HFFc6 (cell line): Measurements from ENCODE around the gene SLC12A5. TPM values are rescaled to one million over a fixed set of nuclear protein-coding genes. Genes with fewer than 3 reads are reported as not detected.

ENCODE experiments used
- DNase-seq: peaks from one replicate; pipeline ENCODE4 v3.0.0-alpha.2; 2018
- H3K27ac Mint-ChIP-seq: 2 replicates; pipeline ENCODE4 v1.8.0; 2020; ENCODE audit warnings: mild to moderate bottlenecking, mixed read lengths
- H3K27me3 Mint-ChIP-seq: 2 replicates; pipeline ENCODE4 v1.8.0; 2021; ENCODE audit warnings: mild to moderate bottlenecking, moderate library complexity, mixed read lengths; ENCODE audit not compliant: insufficient read depth
- H3K36me3 Mint-ChIP-seq: 2 replicates; pipeline ENCODE4 v1.8.0; 2021; ENCODE audit warnings: low read depth, mixed read lengths
- H3K4me1 Mint-ChIP-seq: 2 replicates; pipeline ENCODE4 v1.8.0; 2020; ENCODE audit warnings: low read depth, mixed read lengths
- H3K4me3 Mint-ChIP-seq: 2 replicates; pipeline ENCODE4 v1.8.0; 2020; ENCODE audit warnings: mild to moderate bottlenecking, moderate library complexity, mixed read lengths
- H3K9me3 Mint-ChIP-seq: 2 replicates; pipeline ENCODE4 v1.8.0; 2020; ENCODE audit warnings: mild to moderate bottlenecking, mixed read lengths
- total RNA-seq, 6 experiments: library from RNA; stranded (reverse); fragmentation: NEBNext Ultra II Directional; extraction: Animal tissue kit (Norgen Biotek cat#: 25700); gene quantifications; 2 replicates in 1 of 6; 3 replicates in 5 of 6; pipeline ENCODE4 v1.2.3, GENCODE V29; 2021
- TF ChIP-seq, protein P1 (sequence below): fragments of 200-600 bp; sonication (generic); IDR thresholded peaks from 2 replicates; pipeline ENCODE4 v1.5.0; 2021; ENCODE audit warnings: antibody characterized with exemption, mild to moderate bottlenecking

The SLC12A5 gene
- total RNA-seq, 6 experiments from 2014 or later: 0.18 to 0.82 (median 0.52) TPM; not detected in 1

DNA sequence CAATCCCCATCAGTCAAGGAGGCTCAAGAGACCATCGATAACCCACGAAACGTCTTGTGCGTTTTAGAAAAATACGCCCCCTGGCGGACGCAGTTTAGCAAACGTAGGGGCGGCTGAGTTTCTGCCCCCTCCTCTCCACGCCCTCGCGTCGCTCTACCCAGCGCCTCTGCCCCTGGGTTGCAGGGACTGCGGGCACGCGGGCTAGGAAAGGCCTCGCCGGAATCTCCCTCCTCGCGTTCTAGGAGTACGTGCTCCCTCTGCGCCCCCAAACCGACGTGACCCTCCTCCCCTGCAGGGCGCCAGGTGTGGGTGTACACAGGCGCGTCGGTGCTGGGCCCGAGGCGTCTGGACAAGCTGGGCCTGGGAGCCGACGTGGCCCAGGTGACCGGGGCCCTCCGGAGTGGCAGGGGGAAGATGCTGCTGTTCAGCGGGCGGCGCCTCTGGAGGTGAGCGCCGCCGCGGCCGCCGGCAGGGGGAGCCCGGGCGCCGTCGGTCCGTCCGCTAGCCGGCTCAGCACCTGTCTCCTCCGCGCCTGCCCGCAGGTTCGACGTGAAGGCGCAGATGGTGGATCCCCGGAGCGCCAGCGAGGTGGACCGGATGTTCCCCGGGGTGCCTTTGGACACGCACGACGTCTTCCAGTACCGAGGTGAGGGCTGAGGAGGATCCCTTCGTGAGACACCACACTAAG lies 15.0 kb upstream of the SLC12A5 start:
- Mint-ChIP-seq H3K27ac (no peak overlapping the region), H3K9me3 (peaks cover 8% of the 10 kb centered on the region; the same call in 1 of the 2 replicates), H3K36me3 (peaks cover 6% of the 10 kb centered on the region; the same call in 1 of the 2 replicates), H3K4me1 (peaks cover 11% of the 10 kb centered on the region; the same call in 1 of the 2 replicates), H3K27me3 (peaks cover 56% of the 10 kb centered on the region), H3K4me3 (no peak overlapping the region)
- DNase-seq: no peak
- TF ChIP-seq, protein P1, sequence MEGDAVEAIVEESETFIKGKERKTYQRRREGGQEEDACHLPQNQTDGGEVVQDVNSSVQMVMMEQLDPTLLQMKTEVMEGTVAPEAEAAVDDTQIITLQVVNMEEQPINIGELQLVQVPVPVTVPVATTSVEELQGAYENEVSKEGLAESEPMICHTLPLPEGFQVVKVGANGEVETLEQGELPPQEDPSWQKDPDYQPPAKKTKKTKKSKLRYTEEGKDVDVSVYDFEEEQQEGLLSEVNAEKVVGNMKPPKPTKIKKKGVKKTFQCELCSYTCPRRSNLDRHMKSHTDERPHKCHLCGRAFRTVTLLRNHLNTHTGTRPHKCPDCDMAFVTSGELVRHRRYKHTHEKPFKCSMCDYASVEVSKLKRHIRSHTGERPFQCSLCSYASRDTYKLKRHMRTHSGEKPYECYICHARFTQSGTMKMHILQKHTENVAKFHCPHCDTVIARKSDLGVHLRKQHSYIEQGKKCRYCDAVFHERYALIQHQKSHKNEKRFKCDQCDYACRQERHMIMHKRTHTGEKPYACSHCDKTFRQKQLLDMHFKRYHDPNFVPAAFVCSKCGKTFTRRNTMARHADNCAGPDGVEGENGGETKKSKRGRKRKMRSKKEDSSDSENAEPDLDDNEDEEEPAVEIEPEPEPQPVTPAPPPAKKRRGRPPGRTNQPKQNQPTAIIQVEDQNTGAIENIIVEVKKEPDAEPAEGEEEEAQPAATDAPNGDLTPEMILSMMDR: peak; percentile 88

DNA sequence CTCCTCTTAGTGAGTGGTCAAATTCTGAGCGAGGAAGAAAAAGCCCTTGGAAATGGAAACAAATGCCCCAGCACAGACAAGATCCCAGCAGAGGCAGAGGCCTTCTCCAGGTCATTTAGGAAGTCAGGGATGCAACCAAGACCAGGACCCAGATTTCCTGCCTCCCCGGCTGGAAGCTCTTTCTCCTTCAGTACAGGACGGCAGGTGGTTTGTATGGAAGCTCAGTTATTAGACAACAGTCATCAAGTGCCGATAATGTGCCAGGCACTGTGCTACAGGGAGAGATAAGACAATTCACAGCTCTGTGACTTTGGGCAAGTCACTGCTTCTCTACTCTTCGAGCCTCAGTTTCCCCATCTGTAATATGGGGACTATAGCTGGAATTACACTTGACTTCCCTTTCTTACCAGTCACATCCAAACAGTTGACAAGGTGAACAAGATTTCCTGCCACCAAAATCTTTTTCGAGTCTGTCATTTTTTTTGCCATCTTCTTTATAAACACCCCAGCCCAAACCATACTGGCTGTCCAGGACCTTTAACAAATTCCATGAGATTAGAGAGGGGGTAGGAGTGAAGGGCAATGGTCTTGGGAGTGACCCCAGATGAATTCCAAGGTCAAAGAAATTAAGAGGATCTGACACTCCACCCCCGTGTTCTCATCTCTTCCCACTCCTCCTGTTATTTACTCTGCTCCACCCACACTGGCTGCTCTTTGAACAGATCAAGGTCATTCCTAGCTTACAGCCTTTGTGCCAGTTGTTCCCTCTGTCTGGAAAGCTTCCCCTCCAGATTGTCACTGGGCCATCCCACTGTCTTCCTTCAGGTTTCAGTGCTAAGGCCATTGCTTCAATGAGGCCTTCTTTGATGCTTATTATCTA lies 14.3 kb upstream of the SLC12A5 start:
- Mint-ChIP-seq H3K4me3 (no peak overlapping the region), H3K36me3 (peaks cover 6% of the 10 kb centered on the region; the same call in 1 of the 2 replicates), H3K4me1 (peaks cover 11% of the 10 kb centered on the region; the same call in 1 of the 2 replicates), H3K27ac (no peak overlapping the region), H3K9me3 (peaks cover 8% of the 10 kb centered on the region; the same call in 1 of the 2 replicates), H3K27me3 (peaks cover 48% of the 10 kb centered on the region)
- DNase-seq: no peak
- TF ChIP-seq, protein P1: no peak

DNA sequence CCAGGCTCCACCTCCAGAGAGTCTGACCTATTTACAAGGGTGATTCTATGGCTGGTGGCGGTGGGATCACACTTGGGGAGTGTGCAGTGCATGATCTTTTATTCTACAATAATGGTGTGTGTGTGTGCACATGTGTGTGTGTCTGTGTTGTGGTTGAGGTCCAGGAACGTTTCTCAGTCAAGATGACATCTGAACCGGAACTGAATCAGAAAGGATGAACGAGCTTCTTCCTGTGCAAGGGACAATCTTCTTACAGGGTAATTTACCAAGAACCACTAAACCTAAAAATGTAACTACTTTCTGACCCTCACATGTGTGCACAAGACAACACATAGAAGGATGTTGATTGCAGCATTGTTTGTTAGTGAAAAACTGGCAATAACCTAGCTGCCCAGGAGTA lies 11.7 kb upstream of the SLC12A5 start:
- Mint-ChIP-seq H3K27ac (no peak overlapping the region), H3K4me1 (no peaks in the 10 kb centered on the region), H3K9me3 (no peaks in the 10 kb centered on the region), H3K36me3 (no peaks in the 10 kb centered on the region), H3K4me3 (no peak overlapping the region), H3K27me3 (peaks cover 34% of the 10 kb centered on the region)
- no peak for DNase-seq
- TF ChIP-seq, protein P1: no peak

DNA sequence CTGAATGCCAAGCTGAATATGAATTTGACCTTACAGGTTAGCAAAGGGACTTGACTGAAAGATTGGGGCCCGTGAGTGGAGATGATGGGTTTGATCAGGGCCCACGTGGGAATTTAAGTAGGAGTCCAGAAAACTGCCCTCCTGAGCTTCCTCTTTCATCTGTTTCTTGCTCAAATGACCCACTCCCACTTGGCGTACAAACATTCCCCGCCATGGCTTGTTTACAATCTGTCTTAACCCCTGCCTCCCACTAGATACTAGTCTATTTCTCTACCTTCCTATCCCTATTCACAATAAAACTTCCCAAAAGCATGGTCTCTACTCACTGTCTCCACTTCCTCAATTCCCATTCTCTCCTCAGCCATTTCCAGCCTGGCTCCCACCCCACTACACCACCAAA lies 10.9 kb upstream of the SLC12A5 start:
- Mint-ChIP-seq H3K4me3 (no peak overlapping the region), H3K9me3 (no peaks in the 10 kb centered on the region), H3K36me3 (no peaks in the 10 kb centered on the region), H3K27me3 (peaks cover 28% of the 10 kb centered on the region), H3K4me1 (no peaks in the 10 kb centered on the region), H3K27ac (no peak overlapping the region)
- TF ChIP-seq, protein P1: no peak
- DNase-seq: no peak

DNA sequence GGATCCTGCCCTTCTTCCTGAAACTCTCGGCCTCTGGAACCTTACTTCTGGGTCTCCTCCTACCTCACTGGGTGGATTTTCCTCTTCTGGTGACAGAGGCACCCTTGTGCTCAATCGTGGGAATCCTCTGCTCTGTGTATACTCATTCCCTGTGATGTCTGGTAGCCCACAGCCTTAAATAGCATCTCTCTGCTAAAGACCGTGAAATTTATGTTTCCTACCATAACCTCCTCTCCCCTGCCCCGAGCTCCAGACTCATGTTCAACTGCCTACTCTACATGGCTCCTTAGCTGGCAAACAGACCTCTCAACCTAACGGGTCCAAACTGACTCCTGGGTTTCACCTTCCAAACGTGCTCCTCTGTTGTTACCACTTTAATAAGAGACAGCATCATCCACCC lies 10.4 kb upstream of the SLC12A5 start:
- TF ChIP-seq, protein P1: no peak

More for the DNA sequence above, 10.4 kb upstream of the SLC12A5 start:
- H3K9me3 Mint-ChIP-seq: no peaks in the 10 kb centered on the region
- H3K4me1 Mint-ChIP-seq: no peaks in the 10 kb centered on the region
- H3K4me3 Mint-ChIP-seq: no peak overlapping the region
- no peaks in the 10 kb centered on the region for H3K36me3 Mint-ChIP-seq
- H3K27ac Mint-ChIP-seq: no peak overlapping the region
- DNase-seq: no peak
- peaks cover 27% of the 10 kb centered on the region for H3K27me3 Mint-ChIP-seq
